H1 (cell line): ENCODE results near the gene RERE. TPM values are rescaled to one million over a fixed set of nuclear protein-coding genes. Genes with fewer than 3 reads are reported as not detected.

Experiments used
- CREB1 ChIP-seq: IDR thresholded peaks from 2 replicates; pipeline ENCODE4 v1.6.1; 2012; ENCODE audit warnings: inconsistent platforms
- POLR2A ChIP-seq, 2 experiments: IDR thresholded peaks; 1 replicate in 1 of 2; 2 replicates in 1 of 2; pipeline ENCODE4 v1.6.1; 2011; ENCODE audit warnings: low read depth in 2 of 2, low read length in 2 of 2, mild to moderate bottlenecking in 2 of 2; ENCODE audit errors: control extremely low read depth in 1 of 2
- SIX5 ChIP-seq: IDR thresholded peaks from 2 replicates; pipeline ENCODE4 v1.6.1; 2011; ENCODE audit warnings: mild to moderate bottlenecking, low read depth, low read length
- polyA plus RNA-seq, 7 experiments: library from polyadenylated mRNA; depleted of rRNA in 3 of 7; stranded (reverse) in 5 of 7; unstranded in 2 of 7; fragments of >200 nt in 5 of 7; fragments of 200-250 nt in 2 of 7; gene quantifications; 1 replicate in 5 of 7; 2 replicates in 1 of 7; 4 replicates in 1 of 7; pipeline versions ENCODE4 v1.2.1 to v1.2.3, GENCODE V29; 2011 to 2013; ENCODE audit warnings: missing spikeins in 2 of 7, mixed read lengths in 2 of 7
- total RNA-seq: library from RNA; stranded (reverse); fragmentation: NEBNext Ultra II Directional; extraction: Animal tissue kit (Norgen Biotek cat#: 25700); gene quantifications from 2 replicates; pipeline ENCODE4 v1.2.1, GENCODE V29; 2021

The RERE gene
- total and polyA plus RNA-seq, 2 of the 8 experiments (the other 6 are each of a cell fraction or from before 2014, with no cell fraction given), result 15.3 to 142 TPM

DNA sequence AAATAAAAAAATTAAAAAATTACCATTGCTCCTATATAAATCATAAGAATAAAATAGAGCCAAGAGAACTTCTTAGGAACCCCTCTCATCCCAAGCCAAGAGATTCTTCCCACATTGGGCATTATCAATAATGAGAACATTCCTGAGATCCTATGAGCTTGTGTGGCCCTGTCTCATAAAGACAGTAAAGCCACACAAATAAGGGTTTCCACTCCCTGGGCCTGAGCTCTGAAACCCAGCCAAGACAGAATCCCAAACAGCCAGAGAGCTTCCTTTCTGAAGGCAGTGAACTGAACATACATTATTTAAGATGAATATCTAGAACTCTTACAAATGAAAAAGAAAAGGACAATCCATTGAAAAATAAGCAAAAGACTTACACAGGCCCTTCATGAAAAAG, 431.2 kb downstream of the RERE start (continued):
- no peak for TF ChIP-seq SIX5
- no peak for TF ChIP-seq POLR2A (IDR thresholded peaks at IDR 0.05; ENCODE audit: control extremely low read depth in 1 of 2, low read depth in 2 of 2, low read length in 2 of 2)
- no peak for TF ChIP-seq CREB1
- TF ChIP-seq, all 59 proteins: peak for 0
